HCT116 (cell line): ENCODE data around the gene PFKP.

Experiments used
- ATF3 ChIP-seq: IDR thresholded peaks from 2 replicates; pipeline ENCODE4 v1.6.1; 2012
- CEBPB ChIP-seq: IDR thresholded peaks from 2 replicates; pipeline ENCODE4 v1.6.1; 2012; ENCODE audit warnings: low read depth
- CTCF ChIP-seq, 3 experiments: fragments of 200-600 bp in 1 of 3; sonication (generic) in 1 of 3; IDR thresholded peaks in 2 of 3; conservative IDR thresholded peaks in 1 of 3; 2 replicates each; pipeline ENCODE4 v1.5.1; 2012 to 2017; ENCODE audit warnings: low read depth in 2 of 3, low read length in 2 of 3, antibody characterized with exemption in 1 of 3, borderline replicate concordance in 1 of 3, control low read depth in 1 of 3, mild to moderate bottlenecking in 1 of 3, mixed read lengths in 1 of 3, mixed run types in 1 of 3, moderate library complexity in 1 of 3; ENCODE audit not compliant: insufficient read depth in 1 of 3
- EZH2phosphoT487 ChIP-seq: fragments of 200-600 bp; IDR thresholded peaks from 2 replicates; pipeline ENCODE4 v1.6.1; 2018; ENCODE audit warnings: antibody characterized with exemption, borderline replicate concordance
- MAX ChIP-seq: IDR thresholded peaks from 2 replicates; pipeline ENCODE4 v1.6.1; 2012
- POLR2A ChIP-seq: IDR thresholded peaks from 2 replicates; pipeline ENCODE4 v1.7.0; 2011; ENCODE audit warnings: borderline replicate concordance; ENCODE audit not compliant: insufficient read depth, insufficient read length; ENCODE audit errors: extremely low read depth
- POLR2AphosphoS5 ChIP-seq: IDR thresholded peaks from 2 replicates; pipeline ENCODE4 v1.6.1; 2011; ENCODE audit warnings: mild to moderate bottlenecking, low read depth, low read length, moderate library complexity
- RAD21 ChIP-seq: IDR thresholded peaks from 2 replicates; pipeline ENCODE4 v1.6.1; 2012; ENCODE audit warnings: low read depth, mild to moderate bottlenecking
- TCF7L2 ChIP-seq: IDR thresholded peaks from 2 replicates; pipeline ENCODE4 v1.7.0; 2011; ENCODE audit warnings: borderline replicate concordance, inconsistent platforms; ENCODE audit not compliant: insufficient read depth, insufficient read length; ENCODE audit errors: extremely low read depth
- ZBTB33 ChIP-seq: IDR thresholded peaks from 2 replicates; pipeline ENCODE4 v1.6.1; 2011; ENCODE audit warnings: mild to moderate bottlenecking, low read length, moderate library complexity; ENCODE audit not compliant: insufficient replicate concordance; ENCODE audit errors: extremely low read depth
- ZNF274 ChIP-seq: fragments of 200-500 bp; sonication (Bioruptor generic); IDR thresholded peaks from 2 replicates; pipeline ENCODE4 v1.6.1; 2014; ENCODE audit warnings: mild to moderate bottlenecking, low read depth, low read length, inconsistent platforms

GRCh38 chr10:3054851-3055199, 12.5 kb upstream of the PFKP start:
- TF ChIP-seq MAX (no peak), CTCF (IDR thresholded peaks at IDR 0.05 in 2 of 3, conservative IDR thresholded peaks at IDR 0.05 in 1 of 3; ENCODE audit: borderline replicate concordance in 1 of 3, insufficient read depth in 1 of 3, low read depth in 2 of 3, low read length in 2 of 3) (no peak), TCF7L2 (no peak), RAD21 (no peak), ATF3 (no peak), POLR2A (no peak), ZNF274 (no peak), POLR2AphosphoS5 (no peak), CEBPB (no peak), EZH2phosphoT487 (no peak), ZBTB33 (no peak)
